CD4-positive, alpha-beta T cell treated with Interleukin-1 beta for 1 hour (primary cell): ENCODE data around the gene TMEM14C.
A peak's percentile ranks its signal among the peaks of the same experiment; 100 is the strongest.

Experiments
- DNase-seq, 2 donors: peaks; one replicate each; pipeline ENCODE4 v3.0.0-alpha.2; 2020 to 2022

TMEM14C gene

GRCh38 chr6:10722820-10723566 is at the start of gene TMEM14C:
Gene TMEM14C (plus strand): TSS chr6:10723070. CDS start chr6:10724614, 1,544 bp downstream.
- DNase-seq, result peak; percentile 79 to 81

- no peak for DNase-seq
Observed at GRCh38 chr6:10676403-10676802, 46.5 kb upstream of the TMEM14C start.

GRCh38 chr6:10678456-10678855 is 44.4 kb upstream of the TMEM14C start:
- DNase-seq, result no peak

GRCh38 chr6:10681795-10682194 is 41.1 kb upstream of the TMEM14C start:
- DNase-seq, result no peak

- no peak for DNase-seq
Observed at GRCh38 chr6:10682355-10682988, 40.4 kb upstream of the TMEM14C start.

- no peak for DNase-seq
Observed at GRCh38 chr6:10684618-10685017, 38.3 kb upstream of the TMEM14C start.

- DNase-seq, result no peak
Observed at GRCh38 chr6:10685092-10685915, 37.6 kb upstream of the TMEM14C start.

- no peak for DNase-seq
Observed at GRCh38 chr6:10686901-10687300, 36.0 kb upstream of the TMEM14C start.

- DNase-seq, result no peak
Observed at GRCh38 chr6:10687582-10687981, 35.3 kb upstream of the TMEM14C start.

- no peak for DNase-seq
Observed at GRCh38 chr6:10690651-10691445, 32.0 kb upstream of the TMEM14C start.

GRCh38 chr6:10692965-10693538 is 29.8 kb upstream of the TMEM14C start:
- DNase-seq, result no peak

- peak; percentile 93 to 94 for DNase-seq
Observed at GRCh38 chr6:10694302-10695085, 28.4 kb upstream of the TMEM14C start, which contains the start of the genes C6orf52 and PAK1IP1. Gene C6orf52 (minus strand): TSS chr6:10694616. CDS start chr6:10687550, 7,066 bp downstream. Gene PAK1IP1 (plus strand): TSS chr6:10694972. CDS start chr6:10694986, 14 bp downstream.

- DNase-seq, result no peak
Observed at GRCh38 chr6:10695086-10695657, 27.7 kb upstream of the TMEM14C start.

GRCh38 chr6:10696655-10697054 is 26.2 kb upstream of the TMEM14C start:
- DNase-seq, result no peak

- DNase-seq, result no peak
Observed at GRCh38 chr6:10713962-10714361, 8.9 kb upstream of the TMEM14C start.

GRCh38 chr6:10719296-10719963 is 3.4 kb upstream of the TMEM14C start:
- DNase-seq, result peak; percentile 61 to 66

- DNase-seq, result no peak
Observed at GRCh38 chr6:10719964-10720264, 3.0 kb upstream of the TMEM14C start.

- peak; percentile 51 to 60 for DNase-seq
Observed at GRCh38 chr6:10720265-10720959, 2.5 kb upstream of the TMEM14C start.

GRCh38 chr6:10720960-10721849 is 1.7 kb upstream of the TMEM14C start:
- peak; percentile 21 to 26 for DNase-seq
